OCI-LY7 (cell line): ENCODE results near the gene CD58. TPM values are rescaled to one million over a fixed set of nuclear protein-coding genes. Genes with fewer than 3 reads are reported as not detected.

Experiments
- BruUV-seq: library from RNA; stranded (reverse); fragments of 400-500 nt; replicated peaks from 2 replicates; lab custom pipeline; 2021; lab: Mats Ljungman, UMichigan
- CTCF ChIA-PET: fragments of 300-600 bp; sonication (Branson Sonifier 250); formaldehyde crosslinking; loops from one replicate; lab custom pipeline; 2022; ENCODE audit warnings: antibody characterized with exemption; ENCODE audit not compliant: unreplicated experiment; lab: Charles Lee
- POLR2A ChIA-PET: fragments of 300-600 bp; sonication (Branson Sonifier 250); formaldehyde crosslinking; loops from one replicate; lab custom pipeline; 2022; ENCODE audit warnings: antibody characterized with exemption; lab: Charles Lee
- DNase-seq: peaks from one replicate; pipeline ENCODE4 v3.0.0-alpha.2; 2015; ENCODE audit warnings: low spot score
- H2AFZ ChIP-seq: fragments of 200-600 bp; sonication (generic), shearing (Covaris generic); 2 replicates; pipeline ENCODE4 v1.6.1; 2014; ENCODE audit warnings: mild to moderate bottlenecking, antibody characterized with exemption, low read length, moderate library complexity
- H3K27ac ChIP-seq: fragments of 200-600 bp; sonication (generic); 2 replicates; pipeline ENCODE4 v1.5.1; 2014; ENCODE audit warnings: mixed run types, low read depth, mild to moderate bottlenecking, moderate library complexity, low read length, inconsistent platforms; ENCODE audit not compliant: poor library complexity, severe bottlenecking
- H3K36me3 ChIP-seq: fragments of 200-600 bp; sonication (generic); 2 replicates; pipeline ENCODE4 v1.6.1; 2014; ENCODE audit warnings: mild to moderate bottlenecking, antibody characterized with exemption, low read length, moderate library complexity, mixed read lengths; ENCODE audit not compliant: insufficient read depth
- H3K4me1 ChIP-seq: fragments of 200-600 bp; sonication (generic); 2 replicates; pipeline ENCODE4 v1.5.1; 2014; ENCODE audit warnings: mild to moderate bottlenecking, low read length; ENCODE audit not compliant: insufficient read depth, poor library complexity, severe bottlenecking
- H3K4me2 ChIP-seq: fragments of 200-600 bp; sonication (generic); 2 replicates; pipeline ENCODE4 v1.6.1; 2014; ENCODE audit warnings: mild to moderate bottlenecking, low read length
- H3K4me3 ChIP-seq: fragments of 200-600 bp; sonication (generic); 2 replicates; pipeline ENCODE4 v1.5.1; 2014; ENCODE audit warnings: mild to moderate bottlenecking, low read depth, low read length; ENCODE audit not compliant: poor library complexity, severe bottlenecking
- H3K79me2 ChIP-seq: fragments of 200-600 bp; sonication (generic); 2 replicates; pipeline ENCODE4 v1.6.1; 2016; ENCODE audit warnings: low read depth, mild to moderate bottlenecking, low read length, moderate library complexity, mixed read lengths; ENCODE audit not compliant: insufficient read depth
- H3K9me2 ChIP-seq: fragments of 200-600 bp; sonication (generic); 2 replicates; pipeline ENCODE4 v1.6.1; 2016; ENCODE audit warnings: mild to moderate bottlenecking, low read length, mixed read lengths; ENCODE audit not compliant: insufficient read depth
- H3K9me3 ChIP-seq: fragments of 200-600 bp; sonication (generic); 2 replicates; pipeline ENCODE4 v1.6.1; 2014; ENCODE audit warnings: mild to moderate bottlenecking, mixed run types, low read length, mixed read lengths
- H4K20me1 ChIP-seq: fragments of 200-600 bp; sonication (generic); 2 replicates; pipeline ENCODE4 v1.6.1; 2014; ENCODE audit warnings: mild to moderate bottlenecking, antibody characterized with exemption, low read length, moderate library complexity, mixed read lengths; ENCODE audit not compliant: insufficient read depth
- EZH2phosphoT487 ChIP-seq: fragments of 200-600 bp; sonication (generic); IDR thresholded peaks from 2 replicates; pipeline ENCODE4 v1.6.1; 2018; ENCODE audit warnings: low read depth, borderline replicate concordance, mild to moderate bottlenecking, mixed run types, antibody characterized with exemption, low read length, moderate library complexity, mixed read lengths
- intact Hi-C: fragments of 100-400 bp; cut with micrococcal nuclease; formaldehyde crosslinking; loops from one replicate; pipeline ENCODE4 v1.10.0; 2022; ENCODE audit not compliant: unreplicated experiment
- microRNA-seq: library from miRNA; unstranded; fragments of <30 nt; microRNA quantifications from one replicate; pipeline ENCODE4 v1.2.0, GENCODE V29; 2022; ENCODE audit warnings: borderline replicate concordance
- small RNA-seq: library from RNA; depleted of rRNA; stranded (forward); fragments of <200 nt; gene quantifications from one replicate; pipeline ENCODE3, GENCODE V24; 2014
- total RNA-seq, 2 experiments: library from RNA; depleted of rRNA in 1 of 2; stranded (reverse); fragments of >200 nt in 1 of 2; shearing (Covaris generic) in 1 of 2; gene quantifications; 2 replicates each; pipeline ENCODE4 v1.2.3, GENCODE V29; 2014 to 2022
- TF ChIP-seq, protein P1 (sequence below): fragments of 200-600 bp; sonication (generic); conservative IDR thresholded peaks from 2 replicates; pipeline ENCODE4 v1.5.1; 2014; ENCODE audit warnings: mild to moderate bottlenecking, antibody characterized with exemption, low read length, moderate library complexity, mixed read lengths

CD58 gene
- total RNA-seq, 2 experiments from 2014 or later, result 3.3 TPM; not detected in 1

DNA sequence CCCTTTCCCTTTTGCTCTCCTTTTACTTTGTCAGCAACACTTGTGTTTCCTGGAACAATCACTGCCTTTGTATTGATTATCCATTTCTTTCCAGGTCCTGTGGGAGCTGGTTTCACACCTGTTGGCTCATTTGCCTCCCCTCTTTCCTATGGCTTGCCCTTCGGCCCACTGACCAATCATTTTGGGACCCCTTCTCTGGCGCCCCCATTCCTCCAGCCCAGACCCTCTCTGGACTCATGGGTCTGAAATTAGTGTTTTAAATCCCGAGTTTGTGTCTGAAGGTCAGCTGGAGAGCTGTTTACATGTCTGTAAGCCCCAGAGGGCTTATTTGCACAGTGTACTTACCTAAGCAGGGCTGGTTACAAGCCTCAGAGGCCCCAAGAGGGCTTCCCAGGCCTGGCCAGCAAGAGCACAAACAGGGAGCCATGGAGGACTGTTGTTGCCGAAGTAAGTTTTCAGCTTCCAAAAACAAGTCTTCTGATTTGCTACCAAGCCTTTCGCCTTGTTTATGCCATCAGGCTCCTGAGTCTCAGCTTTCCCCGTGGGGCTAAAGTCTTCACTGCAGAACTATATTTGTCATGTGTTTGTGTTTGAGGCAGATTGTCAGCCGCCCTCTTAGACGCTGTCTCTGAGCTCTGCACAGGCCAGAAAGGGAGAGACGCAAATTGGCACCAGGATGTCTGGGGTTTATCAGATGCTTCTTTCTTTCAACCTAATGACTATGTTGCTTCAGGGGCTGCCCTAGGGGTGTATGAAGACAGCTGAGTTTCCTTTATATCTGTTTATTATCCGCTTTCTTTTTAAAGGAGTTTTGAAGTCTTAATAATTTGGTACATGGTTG lies 104.8 kb downstream of the CD58 start:
- no peaks in the 10 kb centered on the region for H3K9me2 ChIP-seq
- no peak overlapping the region for H3K4me3 ChIP-seq
- H3K4me2 ChIP-seq, result no peak overlapping the region
- DNase-seq, result no peak
- H3K79me2 ChIP-seq, result no peaks in the 10 kb centered on the region
- intact Hi-C loops, result no loop called here
- H3K27ac ChIP-seq, result no peak overlapping the region
- TF ChIP-seq, protein P1, sequence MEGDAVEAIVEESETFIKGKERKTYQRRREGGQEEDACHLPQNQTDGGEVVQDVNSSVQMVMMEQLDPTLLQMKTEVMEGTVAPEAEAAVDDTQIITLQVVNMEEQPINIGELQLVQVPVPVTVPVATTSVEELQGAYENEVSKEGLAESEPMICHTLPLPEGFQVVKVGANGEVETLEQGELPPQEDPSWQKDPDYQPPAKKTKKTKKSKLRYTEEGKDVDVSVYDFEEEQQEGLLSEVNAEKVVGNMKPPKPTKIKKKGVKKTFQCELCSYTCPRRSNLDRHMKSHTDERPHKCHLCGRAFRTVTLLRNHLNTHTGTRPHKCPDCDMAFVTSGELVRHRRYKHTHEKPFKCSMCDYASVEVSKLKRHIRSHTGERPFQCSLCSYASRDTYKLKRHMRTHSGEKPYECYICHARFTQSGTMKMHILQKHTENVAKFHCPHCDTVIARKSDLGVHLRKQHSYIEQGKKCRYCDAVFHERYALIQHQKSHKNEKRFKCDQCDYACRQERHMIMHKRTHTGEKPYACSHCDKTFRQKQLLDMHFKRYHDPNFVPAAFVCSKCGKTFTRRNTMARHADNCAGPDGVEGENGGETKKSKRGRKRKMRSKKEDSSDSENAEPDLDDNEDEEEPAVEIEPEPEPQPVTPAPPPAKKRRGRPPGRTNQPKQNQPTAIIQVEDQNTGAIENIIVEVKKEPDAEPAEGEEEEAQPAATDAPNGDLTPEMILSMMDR, result no peak
- no peak for TF ChIP-seq EZH2phosphoT487
- no peaks in the 10 kb centered on the region for H3K36me3 ChIP-seq
- no TSS peak for BruUV-seq
- H2AFZ ChIP-seq, result no peak overlapping the region
- ChIA-PET POLR2A (interaction anchor here (1.0 kb wide), 1 partner anchor 9 kb away, joined by 3 read pairs; no protein-coding TSS in a partner anchor), CTCF (no interaction called here)
- no peaks in the 10 kb centered on the region for H4K20me1 ChIP-seq
- H3K4me1 ChIP-seq, result no peaks in the 10 kb centered on the region
- H3K9me3 ChIP-seq, result no peaks in the 10 kb centered on the region

DNA sequence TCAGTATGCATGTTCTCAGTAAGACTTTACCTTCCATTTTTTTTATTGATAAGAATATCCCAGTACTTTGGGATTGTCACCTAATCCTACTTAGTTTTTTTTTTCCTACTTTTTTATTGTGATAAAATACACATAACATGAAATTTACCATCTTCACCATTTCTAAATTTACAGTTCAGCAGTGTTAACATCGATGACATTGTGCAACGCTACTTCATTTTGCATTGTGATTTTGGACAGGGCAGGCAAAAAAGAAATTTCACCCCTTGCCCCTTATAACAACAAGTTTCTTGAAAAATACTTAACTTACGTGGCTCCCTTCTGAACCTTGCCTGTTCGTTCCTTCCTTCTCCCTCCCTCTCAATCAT lies 105.4 kb downstream of the CD58 start:
- no peaks in the 10 kb centered on the region for H3K36me3 ChIP-seq
- ChIA-PET POLR2A (interaction anchor here (1.0 kb wide), 1 partner anchor 8 kb away, joined by 3 read pairs; no protein-coding TSS in a partner anchor), CTCF (no interaction called here)
- H4K20me1 ChIP-seq, result no peaks in the 10 kb centered on the region
- H3K27ac ChIP-seq, result no peak overlapping the region
- no peak for DNase-seq
- TF ChIP-seq, protein P1, result no peak
- no peak for TF ChIP-seq EZH2phosphoT487
- no peaks in the 10 kb centered on the region for H3K4me1 ChIP-seq
- BruUV-seq, result no TSS peak
- H2AFZ ChIP-seq, result no peak overlapping the region
- intact Hi-C loops, result no loop called here
- no peaks in the 10 kb centered on the region for H3K9me2 ChIP-seq
- H3K4me2 ChIP-seq, result no peak overlapping the region
- no peaks in the 10 kb centered on the region for H3K79me2 ChIP-seq
- no peak overlapping the region for H3K4me3 ChIP-seq
- H3K9me3 ChIP-seq, result no peaks in the 10 kb centered on the region

Small RNAs within 50 kb of the gene (microRNA-seq; reads per million reads assigned to microRNA genes)
- not detected for gene MIR548AC

Small RNAs within 50 kb of the gene (small RNA-seq; reads per million reads assigned to genes)
- gene MIR548AC, result not detected

Other genes with a start within 250 kb of the CD58 start
- gene ATP1A1, start 197.8 kb downstream of the CD58 start, total RNA-seq (2014; rRNA removed; shearing (Covaris generic)), result 66.8 and 74.4 TPM in 2 replicates
- gene ATP1A1, start 197.8 kb downstream of the CD58 start, total RNA-seq (2022), result 183 and 186 TPM in 2 replicates
- not detected in 2 replicates for gene IGSF3, start 96.7 kb upstream of the CD58 start, total RNA-seq (2014; rRNA removed; shearing (Covaris generic))
- gene IGSF3, start 96.7 kb upstream of the CD58 start, total RNA-seq (2022), result not detected in 2 replicates
- gene CD2, start 183.4 kb upstream of the CD58 start, total RNA-seq (2014; rRNA removed; shearing (Covaris generic)), result not detected in 2 replicates
- not detected in 2 replicates for gene CD2, start 183.4 kb upstream of the CD58 start, total RNA-seq (2022)